ENCODE measurements around the gene MALL. TPM values are rescaled to one million over a fixed set of nuclear protein-coding genes. Genes with fewer than 3 reads are reported as not detected.
"Not testable (repeated sequence)": the region's sequence is repeated elsewhere in the genome, so short reads cannot be mapped to it uniquely, and the experiment has no call there.

MALL gene
- total and polyA plus RNA-seq, 2 experiments from 2014 or later = 0.21 TPM; not detected in 1

- Histone ChIP-seq H3K27me3 (peaks cover 46% of the 10 kb centered on the region), H3K27ac (no peak overlapping the region), H3K4me1 (ENCODE audit: low read depth) (no peaks in the 10 kb centered on the region), H3K4me3 (no peak overlapping the region), H3K36me3 (no peaks in the 10 kb centered on the region), H3K9me3 (ENCODE audit: low read depth) (no peaks in the 10 kb centered on the region)
- DNase-seq (ENCODE audit: low read depth in 1 of 2, low spot score in 1 of 2) = peak; percentile 13 to 29
- no peak for TF ChIP-seq CTCF (IDR thresholded peaks at IDR 0.05; ENCODE audit: low read depth, low read length)
Observed at GRCh38 chr2:110099038-110099425, 16.6 kb downstream of the MALL start.

- no peak for TF ChIP-seq CTCF (IDR thresholded peaks at IDR 0.05; ENCODE audit: low read depth, low read length)
- H3K4me1 ChIP-seq (ENCODE audit: low read depth) = no peaks in the 10 kb centered on the region
- H3K27ac ChIP-seq = no peak overlapping the region
- DNase-seq (ENCODE audit: low read depth in 1 of 2, low spot score in 1 of 2) = no peak
- H3K36me3 ChIP-seq = no peaks in the 10 kb centered on the region
- H3K27me3 ChIP-seq = peaks cover 40% of the 10 kb centered on the region
- no peaks in the 10 kb centered on the region for H3K9me3 ChIP-seq (ENCODE audit: low read depth)
- no peak overlapping the region for H3K4me3 ChIP-seq
Observed at GRCh38 chr2:110097506-110098220, 18.0 kb downstream of the MALL start.

GRCh38 chr2:110095994-110096633 is 19.5 kb downstream of the MALL start:
- no peaks in the 10 kb centered on the region for H3K36me3 ChIP-seq
- DNase-seq (ENCODE audit: low read depth in 1 of 2, low spot score in 1 of 2) = no peak
- no peak overlapping the region for H3K4me3 ChIP-seq
- H3K27me3 ChIP-seq = peaks cover 30% of the 10 kb centered on the region
- no peak for TF ChIP-seq CTCF (IDR thresholded peaks at IDR 0.05; ENCODE audit: low read depth, low read length)
- H3K9me3 ChIP-seq (ENCODE audit: low read depth) = no peaks in the 10 kb centered on the region
- no peak overlapping the region for H3K27ac ChIP-seq
- no peaks in the 10 kb centered on the region for H3K4me1 ChIP-seq (ENCODE audit: low read depth)

- H3K27me3 ChIP-seq = peaks cover 27% of the 10 kb centered on the region
- peak in 1 of 2 donors; percentile 29 for DNase-seq (ENCODE audit: low read depth in 1 of 2, low spot score in 1 of 2)
- H3K4me3 ChIP-seq; H3K36me3 ChIP-seq; H3K27ac ChIP-seq; H3K4me1 ChIP-seq (ENCODE audit: low read depth); H3K9me3 ChIP-seq (ENCODE audit: low read depth): not testable (repeated sequence)
Observed at GRCh38 chr2:110094884-110095534, 20.6 kb downstream of the MALL start.

- H3K36me3 ChIP-seq; H3K4me1 ChIP-seq (ENCODE audit: low read depth); H3K27ac ChIP-seq; DNase-seq (ENCODE audit: low read depth in 1 of 2, low spot score in 1 of 2); H3K9me3 ChIP-seq (ENCODE audit: low read depth); H3K4me3 ChIP-seq: not testable (repeated sequence)
- H3K27me3 ChIP-seq = peaks cover 22% of the 10 kb centered on the region
Observed at GRCh38 chr2:110093924-110094323, 21.7 kb downstream of the MALL start.

GRCh38 chr2:110090164-110090563 is 25.5 kb downstream of the MALL start:
- H3K4me1 ChIP-seq (ENCODE audit: low read depth); H3K9me3 ChIP-seq (ENCODE audit: low read depth); H3K36me3 ChIP-seq; H3K27ac ChIP-seq; DNase-seq (ENCODE audit: low read depth in 1 of 2, low spot score in 1 of 2); H3K27me3 ChIP-seq; H3K4me3 ChIP-seq: not testable (repeated sequence)

- not testable (repeated sequence) for H3K27ac ChIP-seq; H3K36me3 ChIP-seq; H3K4me1 ChIP-seq (ENCODE audit: low read depth); H3K27me3 ChIP-seq; H3K9me3 ChIP-seq (ENCODE audit: low read depth); H3K4me3 ChIP-seq; DNase-seq (ENCODE audit: low read depth in 1 of 2, low spot score in 1 of 2)
Observed at GRCh38 chr2:110083757-110084156, 31.9 kb downstream of the MALL start.

- not testable (repeated sequence) for DNase-seq (ENCODE audit: low read depth in 1 of 2, low spot score in 1 of 2); H3K4me3 ChIP-seq; H3K9me3 ChIP-seq (ENCODE audit: low read depth); H3K36me3 ChIP-seq; H3K4me1 ChIP-seq (ENCODE audit: low read depth); H3K27me3 ChIP-seq; H3K27ac ChIP-seq
Observed at GRCh38 chr2:110083162-110083561, 32.5 kb downstream of the MALL start.

GRCh38 chr2:110078104-110078503 is 37.5 kb downstream of the MALL start:
- not testable (repeated sequence) for H3K27ac ChIP-seq; H3K27me3 ChIP-seq; DNase-seq (ENCODE audit: low read depth in 1 of 2, low spot score in 1 of 2); H3K9me3 ChIP-seq (ENCODE audit: low read depth); H3K4me3 ChIP-seq; H3K4me1 ChIP-seq (ENCODE audit: low read depth); H3K36me3 ChIP-seq

- not testable (repeated sequence) for H3K36me3 ChIP-seq; H3K4me3 ChIP-seq; DNase-seq (ENCODE audit: low read depth in 1 of 2, low spot score in 1 of 2); H3K27me3 ChIP-seq; H3K9me3 ChIP-seq (ENCODE audit: low read depth); H3K4me1 ChIP-seq (ENCODE audit: low read depth); H3K27ac ChIP-seq
Observed at GRCh38 chr2:110075896-110076295, 39.7 kb downstream of the MALL start.

- DNase-seq (ENCODE audit: low read depth in 1 of 2, low spot score in 1 of 2); H3K27me3 ChIP-seq; H3K4me1 ChIP-seq (ENCODE audit: low read depth); H3K4me3 ChIP-seq; H3K36me3 ChIP-seq; H3K27ac ChIP-seq; H3K9me3 ChIP-seq (ENCODE audit: low read depth): not testable (repeated sequence)
Observed at GRCh38 chr2:110069869-110070268, 45.8 kb downstream of the MALL start.
